HFF-Myc (cell line): ENCODE measurements around the gene EYA2.
A peak's percentile ranks its signal among the peaks of the same experiment; 100 is the strongest.
"Not testable (repeated sequence)": the region's sequence is repeated elsewhere in the genome, so short reads cannot be mapped to it uniquely, and the experiment has no call there.

Experiments used
- DNase-seq: peaks from one replicate; pipeline ENCODE4 v3.0.0-alpha.2; 2011; ENCODE audit warnings: low read depth; ENCODE audit errors: extremely low read depth
- H3K4me3 ChIP-seq: replicated peaks from 2 replicates; pipeline ENCODE4 v1.5.1; 2011; ENCODE audit warnings: low read depth, mild to moderate bottlenecking, control low read depth, low read length
- TF ChIP-seq, protein P1 (sequence below): IDR thresholded peaks from 2 replicates; pipeline ENCODE4 v1.5.1; 2012; ENCODE audit warnings: mild to moderate bottlenecking, low read depth, low read length, control low read depth; ENCODE audit errors: missing control alignments

Gene EYA2

DNA sequence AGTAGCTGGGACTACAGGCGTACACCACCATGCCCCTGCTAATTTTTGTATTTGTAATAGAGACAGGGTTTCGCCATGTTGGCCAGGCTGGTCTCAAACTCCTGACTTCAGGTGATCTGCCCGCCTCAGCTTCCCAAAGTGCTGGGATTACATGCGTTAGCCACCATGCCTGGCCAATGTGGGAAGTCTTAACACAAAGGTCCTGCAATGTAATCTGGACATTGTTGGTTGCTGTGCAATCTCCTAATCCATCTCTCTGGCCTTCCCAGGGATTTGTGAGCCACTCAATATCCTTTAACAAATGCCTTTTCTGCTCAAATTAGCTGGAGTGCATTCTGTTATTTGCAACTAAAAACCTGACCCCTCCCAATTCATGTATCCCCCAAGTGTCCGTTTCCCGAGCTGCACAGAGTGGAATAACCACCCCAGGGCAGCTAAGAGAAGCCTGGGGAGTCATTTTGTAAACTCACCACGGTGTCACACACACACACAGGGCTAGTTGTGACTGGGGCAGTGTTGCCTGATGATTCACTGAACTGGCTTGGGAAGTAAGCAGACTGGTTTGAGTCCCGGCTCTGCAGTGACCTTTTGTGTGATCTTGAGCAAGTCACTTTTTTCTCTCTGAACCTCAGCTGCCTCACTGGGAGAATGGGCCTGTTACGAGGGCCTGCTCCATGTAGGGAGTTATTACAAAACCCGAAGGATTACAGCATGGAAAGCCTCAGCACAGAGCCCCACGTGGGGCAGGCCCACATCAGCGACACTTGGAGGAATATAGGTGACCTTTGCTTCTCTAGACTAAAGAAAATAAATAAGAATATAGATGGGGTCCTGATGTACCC, 309.6 kb downstream of the EYA2 start:
- TF ChIP-seq, protein P1, sequence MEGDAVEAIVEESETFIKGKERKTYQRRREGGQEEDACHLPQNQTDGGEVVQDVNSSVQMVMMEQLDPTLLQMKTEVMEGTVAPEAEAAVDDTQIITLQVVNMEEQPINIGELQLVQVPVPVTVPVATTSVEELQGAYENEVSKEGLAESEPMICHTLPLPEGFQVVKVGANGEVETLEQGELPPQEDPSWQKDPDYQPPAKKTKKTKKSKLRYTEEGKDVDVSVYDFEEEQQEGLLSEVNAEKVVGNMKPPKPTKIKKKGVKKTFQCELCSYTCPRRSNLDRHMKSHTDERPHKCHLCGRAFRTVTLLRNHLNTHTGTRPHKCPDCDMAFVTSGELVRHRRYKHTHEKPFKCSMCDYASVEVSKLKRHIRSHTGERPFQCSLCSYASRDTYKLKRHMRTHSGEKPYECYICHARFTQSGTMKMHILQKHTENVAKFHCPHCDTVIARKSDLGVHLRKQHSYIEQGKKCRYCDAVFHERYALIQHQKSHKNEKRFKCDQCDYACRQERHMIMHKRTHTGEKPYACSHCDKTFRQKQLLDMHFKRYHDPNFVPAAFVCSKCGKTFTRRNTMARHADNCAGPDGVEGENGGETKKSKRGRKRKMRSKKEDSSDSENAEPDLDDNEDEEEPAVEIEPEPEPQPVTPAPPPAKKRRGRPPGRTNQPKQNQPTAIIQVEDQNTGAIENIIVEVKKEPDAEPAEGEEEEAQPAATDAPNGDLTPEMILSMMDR = no peak
- no peak overlapping the region for H3K4me3 ChIP-seq
- DNase-seq = peak; percentile 22

DNA sequence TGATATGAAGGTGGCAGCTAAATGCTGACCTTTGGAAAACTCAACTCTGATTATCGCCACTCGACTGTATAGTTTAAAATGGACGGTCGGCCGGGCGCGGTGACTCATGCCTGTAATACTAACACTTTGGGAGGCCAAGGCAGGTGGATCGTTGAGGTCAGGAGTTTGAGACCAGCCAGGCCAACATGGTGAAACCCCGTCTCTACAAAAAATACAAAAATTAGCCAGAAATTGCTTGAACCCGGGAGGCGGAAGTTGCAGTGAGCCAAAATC, 310.1 kb downstream of the EYA2 start:
- H3K4me3 ChIP-seq, DNase-seq: not testable (repeated sequence)

DNA sequence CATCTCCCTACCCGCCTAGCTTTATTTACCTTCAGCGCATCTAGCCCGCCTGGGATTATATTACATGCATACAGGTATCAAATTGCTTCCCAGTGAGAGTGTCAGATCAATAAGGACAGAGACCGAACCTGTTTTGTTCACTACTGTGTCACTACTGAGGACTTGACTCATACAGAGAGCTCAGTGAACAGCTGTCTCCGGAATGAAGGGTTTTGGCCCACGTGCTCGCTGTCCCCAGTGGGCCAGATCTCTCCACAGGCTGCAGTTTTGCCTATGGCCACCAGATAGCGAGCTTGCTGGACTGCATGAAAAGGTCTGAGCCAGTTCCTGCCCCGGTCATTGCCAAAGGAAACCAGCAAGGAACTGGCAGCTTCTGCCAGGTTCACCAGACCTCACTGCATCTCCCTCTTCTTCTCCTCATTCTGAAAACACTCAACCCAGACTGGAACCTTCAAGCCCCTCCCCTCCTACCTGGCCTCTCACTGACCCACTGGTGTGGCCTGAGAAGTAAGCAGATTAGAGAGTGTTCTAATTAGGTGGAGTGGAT, 311.0 kb downstream of the EYA2 start:
- peak; percentile 40 for DNase-seq
- TF ChIP-seq, protein P1 = peak; percentile 65

DNA sequence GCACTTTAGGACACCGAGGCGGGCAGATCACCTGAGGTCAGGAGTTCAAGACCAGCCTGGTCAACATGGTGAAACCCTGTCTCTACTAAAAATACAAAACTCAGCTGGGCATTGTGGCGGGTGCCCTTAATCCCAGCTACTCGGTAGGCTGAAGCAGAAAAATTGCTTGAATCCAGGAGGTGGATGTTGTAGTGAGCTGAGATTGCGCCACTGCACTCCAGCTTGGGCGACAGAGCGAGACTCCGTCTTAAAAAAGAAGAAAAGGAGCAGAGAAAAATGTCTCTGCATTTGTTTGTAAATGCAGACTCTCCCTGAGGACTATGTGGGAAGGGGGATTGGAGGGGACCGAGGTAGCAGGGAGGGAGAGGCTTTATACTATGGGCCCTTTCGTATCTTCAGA, 311.9 kb downstream of the EYA2 start:
- not testable (repeated sequence) for H3K4me3 ChIP-seq, DNase-seq

More for the DNA sequence above, 311.0 kb downstream of the EYA2 start:
- H3K4me3 ChIP-seq = no peak overlapping the region

DNA sequence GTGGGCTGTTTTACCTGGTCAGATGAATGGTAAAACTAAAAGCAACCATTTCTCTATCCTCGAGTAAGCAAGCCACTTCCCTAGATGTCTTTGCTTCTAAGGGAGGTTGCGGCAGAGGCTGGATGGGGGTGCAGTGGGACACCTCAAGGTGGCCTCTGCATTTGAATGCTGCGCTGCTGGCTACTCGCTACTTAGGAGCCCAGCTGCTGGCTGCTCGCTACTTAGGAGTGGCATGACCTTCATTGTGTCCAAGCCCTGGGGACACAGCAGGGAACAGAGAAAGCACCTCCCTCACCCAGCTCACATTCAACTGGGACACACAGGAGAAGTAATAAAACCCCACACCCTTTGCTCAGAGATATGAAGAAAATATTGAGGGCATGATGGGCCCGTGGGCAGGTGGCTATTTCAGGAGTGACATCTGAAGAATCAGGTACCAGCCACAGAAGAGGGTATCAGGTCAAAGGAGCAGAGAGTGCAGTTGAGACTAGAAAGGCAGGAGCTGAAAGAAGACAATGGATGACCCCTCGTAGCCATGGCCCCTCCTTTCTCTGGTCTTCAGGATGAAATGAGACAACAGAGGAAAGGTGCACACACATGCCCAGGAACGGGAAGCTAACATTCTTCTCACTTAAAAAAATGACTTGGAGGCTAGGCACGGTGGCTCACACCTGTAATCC, 312.5 kb downstream of the EYA2 start:
- TF ChIP-seq, protein P1 = no peak
- no peak overlapping the region for H3K4me3 ChIP-seq
- DNase-seq = no peak

DNA sequence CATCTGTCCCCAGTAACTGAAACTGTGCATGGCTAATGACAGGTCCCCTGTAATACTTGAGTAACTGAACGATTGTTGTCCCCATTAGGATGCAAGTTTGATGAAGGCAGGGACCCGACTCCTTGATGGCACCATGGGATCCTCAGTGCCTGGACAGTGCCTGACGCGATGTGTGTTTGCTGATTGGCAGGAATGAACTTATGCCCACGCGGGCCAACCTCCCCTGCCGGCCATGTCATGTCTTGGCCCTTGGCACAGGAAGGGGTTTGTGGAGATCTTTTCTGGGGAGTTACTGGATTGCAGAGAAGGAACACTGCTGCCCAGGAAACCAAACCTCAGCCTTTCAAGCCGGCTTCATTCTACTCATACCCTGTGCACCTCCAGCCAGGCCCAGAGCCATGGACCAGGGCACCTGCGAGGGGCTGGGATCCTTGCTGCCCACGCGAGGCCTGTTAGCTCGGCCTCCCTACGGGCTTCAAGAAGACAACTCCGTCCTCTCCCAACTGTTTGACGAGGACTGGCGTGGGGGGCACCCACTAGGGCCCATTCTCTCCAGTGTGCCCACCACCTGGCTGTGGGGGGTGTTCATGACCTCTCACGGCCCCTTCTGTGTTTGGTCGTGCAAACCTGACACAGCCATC, 314.0 kb downstream of the EYA2 start:
- H3K4me3 ChIP-seq = no peak overlapping the region
- TF ChIP-seq, protein P1 = no peak
- DNase-seq = no peak

DNA sequence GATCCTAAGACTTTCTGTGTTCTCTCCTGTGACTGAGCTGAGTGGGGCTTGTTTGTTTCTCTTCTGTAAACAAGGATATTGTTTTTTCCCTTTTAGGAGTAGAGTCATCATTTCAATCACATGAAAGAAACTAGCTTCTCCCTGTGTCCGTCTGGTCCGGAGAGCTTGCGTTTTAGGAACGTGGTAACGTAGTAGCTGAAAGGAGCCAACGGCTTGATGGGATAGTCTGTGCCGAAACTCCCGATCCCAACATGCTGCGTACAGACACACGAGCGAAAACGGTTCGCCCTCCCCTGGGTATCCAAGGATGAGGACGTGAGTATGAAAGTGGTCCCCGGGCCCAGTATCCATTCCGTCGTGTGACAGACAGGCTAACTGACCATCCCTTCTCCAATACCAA, 315.3 kb downstream of the EYA2 start:
- TF ChIP-seq, protein P1 = no peak
- no peak for DNase-seq
- no peak overlapping the region for H3K4me3 ChIP-seq
